ENCODE data around the gene GAS5. TPM values are rescaled to one million over a fixed set of nuclear protein-coding genes. Genes with fewer than 3 reads are reported as not detected.

The GAS5 gene
- total and polyA plus RNA-seq, 9 of the 15 experiments (the other 6 are each of a cell fraction or from before 2014, with no cell fraction given), result 565 to 1,860 (median 1,006) TPM

DNA sequence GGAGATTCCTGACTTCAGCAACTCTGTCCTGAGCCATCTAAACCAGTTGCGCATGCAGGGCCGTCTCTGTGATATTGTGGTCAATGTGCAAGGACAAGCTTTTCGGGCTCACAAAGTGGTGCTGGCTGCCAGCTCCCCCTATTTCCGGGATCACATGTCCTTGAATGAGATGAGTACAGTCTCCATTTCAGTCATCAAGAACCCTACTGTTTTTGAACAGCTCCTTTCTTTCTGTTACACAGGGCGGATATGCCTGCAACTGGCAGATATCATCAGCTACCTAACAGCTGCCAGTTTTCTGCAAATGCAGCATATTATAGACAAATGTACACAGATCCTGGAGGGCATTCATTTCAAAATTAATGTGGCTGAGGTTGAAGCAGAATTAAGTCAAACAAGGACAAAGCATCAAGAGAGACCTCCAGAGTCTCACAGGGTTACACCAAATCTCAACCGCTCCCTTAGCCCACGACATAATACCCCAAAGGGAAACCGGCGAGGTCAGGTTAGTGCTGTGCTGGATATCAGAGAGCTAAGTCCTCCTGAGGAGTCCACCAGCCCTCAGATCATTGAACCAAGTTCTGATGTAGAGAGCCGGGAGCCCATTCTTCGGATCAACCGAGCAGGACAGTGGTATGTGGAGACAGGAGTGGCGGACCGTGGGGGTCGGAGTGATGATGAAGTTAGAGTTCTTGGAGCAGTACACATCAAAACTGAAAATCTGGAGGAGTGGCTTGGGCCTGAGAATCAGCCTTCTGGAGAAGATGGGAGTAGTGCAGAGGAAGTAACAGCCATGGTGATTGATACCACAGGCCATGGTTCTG is 2.7 kb upstream of the GAS5 start (continued):
- TF ChIP-seq, protein P1, sequence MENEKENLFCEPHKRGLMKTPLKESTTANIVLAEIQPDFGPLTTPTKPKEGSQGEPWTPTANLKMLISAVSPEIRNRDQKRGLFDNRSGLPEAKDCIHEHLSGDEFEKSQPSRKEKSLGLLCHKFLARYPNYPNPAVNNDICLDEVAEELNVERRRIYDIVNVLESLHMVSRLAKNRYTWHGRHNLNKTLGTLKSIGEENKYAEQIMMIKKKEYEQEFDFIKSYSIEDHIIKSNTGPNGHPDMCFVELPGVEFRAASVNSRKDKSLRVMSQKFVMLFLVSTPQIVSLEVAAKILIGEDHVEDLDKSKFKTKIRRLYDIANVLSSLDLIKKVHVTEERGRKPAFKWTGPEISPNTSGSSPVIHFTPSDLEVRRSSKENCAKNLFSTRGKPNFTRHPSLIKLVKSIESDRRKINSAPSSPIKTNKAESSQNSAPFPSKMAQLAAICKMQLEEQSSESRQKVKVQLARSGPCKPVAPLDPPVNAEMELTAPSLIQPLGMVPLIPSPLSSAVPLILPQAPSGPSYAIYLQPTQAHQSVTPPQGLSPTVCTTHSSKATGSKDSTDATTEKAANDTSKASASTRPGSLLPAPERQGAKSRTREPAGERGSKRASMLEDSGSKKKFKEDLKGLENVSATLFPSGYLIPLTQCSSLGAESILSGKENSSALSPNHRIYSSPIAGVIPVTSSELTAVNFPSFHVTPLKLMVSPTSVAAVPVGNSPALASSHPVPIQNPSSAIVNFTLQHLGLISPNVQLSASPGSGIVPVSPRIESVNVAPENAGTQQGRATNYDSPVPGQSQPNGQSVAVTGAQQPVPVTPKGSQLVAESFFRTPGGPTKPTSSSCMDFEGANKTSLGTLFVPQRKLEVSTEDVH (IDR thresholded peaks at IDR 0.05; ENCODE audit: low read depth, partially characterized antibody), result no peak
- TF ChIP-seq SIN3B (IDR thresholded peaks at IDR 0.05; ENCODE audit: low read depth), result no peak
- no peak for TF ChIP-seq ZNF436 (CRISPR knock-in tag; IDR thresholded peaks at IDR 0.05)
- TF ChIP-seq ZFPM2 (CRISPR knock-in tag; IDR thresholded peaks at IDR 0.05), result no peak
- TF ChIP-seq ARID4B (CRISPR knock-in tag; IDR thresholded peaks at IDR 0.05), result no peak
- TF ChIP-seq, protein P2, sequence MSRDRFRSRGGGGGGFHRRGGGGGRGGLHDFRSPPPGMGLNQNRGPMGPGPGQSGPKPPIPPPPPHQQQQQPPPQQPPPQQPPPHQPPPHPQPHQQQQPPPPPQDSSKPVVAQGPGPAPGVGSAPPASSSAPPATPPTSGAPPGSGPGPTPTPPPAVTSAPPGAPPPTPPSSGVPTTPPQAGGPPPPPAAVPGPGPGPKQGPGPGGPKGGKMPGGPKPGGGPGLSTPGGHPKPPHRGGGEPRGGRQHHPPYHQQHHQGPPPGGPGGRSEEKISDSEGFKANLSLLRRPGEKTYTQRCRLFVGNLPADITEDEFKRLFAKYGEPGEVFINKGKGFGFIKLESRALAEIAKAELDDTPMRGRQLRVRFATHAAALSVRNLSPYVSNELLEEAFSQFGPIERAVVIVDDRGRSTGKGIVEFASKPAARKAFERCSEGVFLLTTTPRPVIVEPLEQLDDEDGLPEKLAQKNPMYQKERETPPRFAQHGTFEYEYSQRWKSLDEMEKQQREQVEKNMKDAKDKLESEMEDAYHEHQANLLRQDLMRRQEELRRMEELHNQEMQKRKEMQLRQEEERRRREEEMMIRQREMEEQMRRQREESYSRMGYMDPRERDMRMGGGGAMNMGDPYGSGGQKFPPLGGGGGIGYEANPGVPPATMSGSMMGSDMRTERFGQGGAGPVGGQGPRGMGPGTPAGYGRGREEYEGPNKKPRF (IDR thresholded peaks at IDR 0.05; ENCODE audit: low read depth, low read length), result no peak
- peak; percentile 51 for TF ChIP-seq TAF9B (IDR thresholded peaks at IDR 0.05; ENCODE audit: partially characterized antibody)
- TF ChIP-seq NBN (IDR thresholded peaks at IDR 0.05; ENCODE audit: low read depth), result no peak
- TF ChIP-seq ZFX (CRISPR knock-in tag; IDR thresholded peaks at IDR 0.05), result no peak
- TF ChIP-seq MAFK (IDR thresholded peaks at IDR 0.05; ENCODE audit: low read length), result peak; percentile 74
- TF ChIP-seq ZNF778 (CRISPR knock-in tag; IDR thresholded peaks at IDR 0.05), result no peak
- no peak for TF ChIP-seq FOXO4 (CRISPR knock-in tag; IDR thresholded peaks at IDR 0.05)
- no peak for TF ChIP-seq PML (IDR thresholded peaks at IDR 0.05; ENCODE audit: low read length)
- TF ChIP-seq SREBF1 (IDR thresholded peaks at IDR 0.05; ENCODE audit: borderline replicate concordance, low read depth, low read length), result no peak
- no peak for TF ChIP-seq SOX6 (IDR thresholded peaks at IDR 0.05)
- TF ChIP-seq SRSF9 (IDR thresholded peaks at IDR 0.05; ENCODE audit: borderline replicate concordance, low read depth, low read length), result no peak
- no peak for TF ChIP-seq HIVEP1 (CRISPR knock-in tag; IDR thresholded peaks at IDR 0.05)
- no peak for TF ChIP-seq DIDO1 (tag; IDR thresholded peaks at IDR 0.05; ENCODE audit: low read depth)
